ENCODE data around the gene DSCAM. TPM values are rescaled to one million over a fixed set of nuclear protein-coding genes. Genes with fewer than 3 reads are reported as not detected.

DSCAM gene
- total RNA-seq, 4 donors from 2014 or later: 0.17 TPM; not detected in 3

- TF ChIP-seq CTCF (IDR thresholded peaks at IDR 0.05; ENCODE audit: low read depth): no peak
Observed at GRCh38 chr21:40730426-40730800, 116.5 kb downstream of the DSCAM start.

DNA sequence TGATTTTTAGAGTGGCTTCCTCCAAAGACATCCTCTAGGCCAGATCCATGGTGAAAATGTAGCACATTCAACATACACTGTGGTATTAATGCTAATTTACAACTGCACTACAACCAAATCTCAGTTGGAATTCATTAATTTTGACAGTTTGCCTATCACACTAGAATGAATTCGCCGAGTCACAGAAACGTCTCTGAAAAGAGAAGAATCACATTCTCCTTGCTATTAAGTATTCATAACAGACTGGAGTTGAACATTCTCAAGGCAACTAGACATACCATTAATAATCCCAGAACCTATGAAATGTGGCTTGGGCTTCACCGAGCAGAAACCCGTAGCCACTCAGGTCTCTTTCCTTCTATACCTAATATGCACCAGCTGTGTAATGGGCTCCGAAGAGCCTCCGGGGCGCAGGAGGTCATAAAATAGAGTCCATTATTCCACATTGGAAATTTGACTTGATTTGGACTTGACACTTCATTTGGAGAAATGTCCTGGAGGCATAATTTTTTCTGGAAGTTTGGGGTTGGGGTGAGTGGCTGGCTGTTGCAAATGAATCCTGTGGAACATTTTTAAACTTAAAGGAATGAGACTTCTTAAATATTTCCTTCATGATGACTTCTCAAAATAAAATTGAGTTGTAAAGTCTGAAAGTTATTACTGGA lies 117.1 kb downstream of the DSCAM start:
- no peak for TF ChIP-seq CTCF (IDR thresholded peaks at IDR 0.05; ENCODE audit: low read depth)

GRCh38 chr21:40723966-40724365 lies 123.0 kb downstream of the DSCAM start:
- TF ChIP-seq CTCF (IDR thresholded peaks at IDR 0.05; ENCODE audit: low read depth): no peak

DNA sequence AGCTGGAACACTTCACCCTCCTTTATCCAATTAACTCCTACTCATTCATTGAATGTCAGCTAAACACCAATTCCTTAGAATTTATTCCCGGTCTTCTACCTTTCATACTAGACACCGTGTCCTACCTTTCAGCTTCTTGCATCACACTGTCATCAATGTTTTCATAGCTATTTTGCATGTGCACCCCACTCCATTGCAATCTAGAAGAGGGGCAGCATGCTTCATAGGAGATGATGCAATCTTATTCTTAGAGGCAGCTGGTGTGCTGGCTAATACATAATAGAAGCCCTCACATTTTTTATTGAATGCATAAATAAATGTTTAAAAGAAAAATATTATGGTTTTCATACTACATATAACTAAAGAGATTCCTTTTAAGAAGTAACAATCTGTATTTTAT lies 123.6 kb downstream of the DSCAM start:
- no peak for TF ChIP-seq CTCF (IDR thresholded peaks at IDR 0.05; ENCODE audit: low read depth)

DNA sequence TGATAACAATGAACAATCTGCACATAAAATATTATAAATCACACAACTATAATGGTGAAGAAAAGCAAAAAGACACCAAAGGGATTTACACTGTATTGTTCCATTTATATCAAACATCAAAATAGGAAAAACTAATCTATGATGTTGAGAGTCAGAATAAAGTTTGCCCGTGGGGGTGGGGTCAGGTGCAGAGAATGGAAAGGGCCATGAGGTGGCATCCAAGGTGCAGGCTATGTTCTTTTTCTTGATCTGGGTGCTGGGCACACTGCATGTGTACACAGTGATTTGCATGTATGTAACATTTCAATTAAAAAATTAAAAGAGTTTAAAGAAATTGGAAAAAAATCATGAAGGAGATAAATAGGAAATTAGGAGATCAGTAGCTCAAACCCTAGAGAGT lies 127.3 kb downstream of the DSCAM start:
- TF ChIP-seq CTCF (IDR thresholded peaks at IDR 0.05; ENCODE audit: low read depth): no peak

DNA sequence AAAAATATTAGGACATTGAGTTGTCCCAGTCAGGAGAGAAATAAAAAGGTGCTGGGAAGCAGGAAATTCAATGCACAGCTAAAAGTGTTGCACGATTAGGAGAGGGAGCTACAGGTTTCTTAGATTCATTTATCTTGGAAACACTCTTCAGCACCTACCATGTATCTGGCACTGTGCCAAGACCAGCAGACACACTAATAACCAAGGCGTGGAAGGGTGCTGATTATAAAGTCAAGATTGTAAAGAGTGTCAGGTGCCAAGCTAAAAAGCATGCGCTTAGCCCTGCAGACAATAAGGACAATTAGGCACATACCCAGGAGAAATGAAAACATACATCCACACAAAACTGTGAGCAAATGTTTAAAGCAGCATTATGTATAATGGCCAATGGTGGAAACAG lies 129.9 kb downstream of the DSCAM start:
- no peak for TF ChIP-seq CTCF (IDR thresholded peaks at IDR 0.05; ENCODE audit: low read depth)

DNA sequence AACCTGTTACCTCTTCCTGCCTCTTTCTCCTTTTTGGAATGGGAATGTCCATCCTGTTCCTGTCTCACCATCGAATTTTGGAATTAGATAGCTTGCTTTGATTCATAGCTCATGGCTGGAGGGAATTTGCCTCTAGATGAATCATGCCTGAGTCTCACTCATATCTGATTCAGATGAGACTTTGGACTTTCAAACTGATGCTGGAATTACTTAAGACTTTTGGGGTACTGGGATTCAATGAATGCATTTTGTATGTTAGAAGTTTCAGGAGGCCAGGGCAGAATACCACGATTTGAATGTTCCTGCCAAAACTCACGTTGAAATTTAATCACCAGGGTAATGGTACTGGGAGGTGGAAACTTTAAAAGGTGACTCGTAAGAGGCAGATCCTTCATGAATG lies 132.4 kb downstream of the DSCAM start:
- no peak for TF ChIP-seq CTCF (IDR thresholded peaks at IDR 0.05; ENCODE audit: low read depth)
